ENCODE measurements around the gene FERMT1. TPM values are rescaled to one million over a fixed set of nuclear protein-coding genes. Genes with fewer than 3 reads are reported as not detected.

FERMT1 gene
- total RNA-seq, 4 donors from 2014 or later = 0.16 to 0.51 (median 0.22) TPM; not detected in 1

DNA sequence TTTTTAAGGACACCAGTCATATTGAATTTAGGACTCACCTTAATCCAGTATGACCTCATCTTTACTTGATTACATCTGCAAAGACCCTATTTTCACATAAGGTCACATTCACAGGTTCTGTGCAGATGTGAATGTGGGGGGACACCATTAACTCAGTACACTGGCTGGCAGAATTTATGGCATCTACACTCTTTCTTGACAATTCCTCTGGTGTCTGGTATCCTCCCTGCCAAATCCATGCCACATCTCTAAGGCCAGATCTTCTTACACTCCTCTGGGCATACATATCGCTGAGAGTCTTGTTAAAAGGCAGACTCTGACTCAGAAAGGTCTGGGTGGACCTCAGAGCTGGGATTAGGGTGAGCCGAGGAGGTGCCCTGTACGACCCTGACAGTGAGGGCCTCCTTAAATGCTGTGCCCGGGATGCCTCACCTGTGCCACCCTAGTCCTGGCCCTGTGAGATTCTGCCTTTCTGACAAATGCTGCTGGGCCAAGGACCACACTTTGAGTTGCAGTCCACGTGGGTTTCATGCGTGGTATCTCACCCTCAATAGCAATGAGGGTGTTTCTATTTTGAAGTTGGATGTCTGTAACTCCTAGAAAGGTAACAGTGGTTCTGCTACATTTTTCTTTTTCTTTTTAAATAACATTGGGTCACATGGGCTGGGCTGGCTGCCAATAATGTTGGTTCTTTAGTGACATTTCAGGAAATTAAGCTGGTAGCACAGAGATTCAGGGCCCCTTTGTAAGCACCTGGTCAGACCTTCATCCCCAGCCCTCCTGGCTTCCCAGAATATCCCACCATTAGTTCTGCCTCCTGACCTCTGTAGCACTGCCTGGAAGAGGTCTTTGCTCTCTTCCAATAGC lies 51.8 kb downstream of the FERMT1 start:
- TF ChIP-seq CTCF (IDR thresholded peaks at IDR 0.05; ENCODE audit: low read depth) = no peak

GRCh38 chr20:6069669-6070068 lies 53.2 kb downstream of the FERMT1 start:
- TF ChIP-seq CTCF (IDR thresholded peaks at IDR 0.05; ENCODE audit: low read depth) = no peak

DNA sequence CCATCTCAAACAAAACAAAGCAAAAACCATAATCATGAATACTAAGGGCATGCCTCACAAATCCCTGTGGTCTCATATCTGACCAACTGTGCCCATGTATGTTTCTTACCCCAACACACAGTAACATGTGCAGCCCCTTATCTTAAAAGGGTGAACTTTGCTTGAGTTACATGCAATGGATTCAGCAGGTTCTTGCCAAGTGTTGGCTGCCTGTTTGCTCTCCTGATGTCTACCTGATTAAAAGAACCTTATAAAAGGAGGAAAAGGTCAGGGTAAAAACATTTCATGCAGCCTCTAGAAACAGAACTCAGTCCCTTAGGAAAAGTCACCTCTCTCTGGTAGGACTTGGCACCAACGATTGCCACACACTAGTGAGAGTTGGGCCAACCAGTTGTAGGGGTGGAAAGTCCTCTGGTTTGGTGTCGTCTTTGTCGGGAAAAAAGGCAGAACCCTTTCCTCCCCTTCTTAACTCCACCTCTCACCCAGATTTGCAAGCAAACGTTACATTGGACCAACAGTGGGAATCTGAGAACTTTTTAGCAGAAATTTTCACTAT lies 55.0 kb downstream of the FERMT1 start:
- no peak for TF ChIP-seq CTCF (IDR thresholded peaks at IDR 0.05; ENCODE audit: low read depth)

- TF ChIP-seq CTCF (IDR thresholded peaks at IDR 0.05; ENCODE audit: low read depth) = no peak
Observed at GRCh38 chr20:6066582-6066981, 56.2 kb downstream of the FERMT1 start.

- TF ChIP-seq CTCF (IDR thresholded peaks at IDR 0.05; ENCODE audit: low read depth) = no peak
Observed at GRCh38 chr20:6061544-6061943, 61.3 kb downstream of the FERMT1 start.

DNA sequence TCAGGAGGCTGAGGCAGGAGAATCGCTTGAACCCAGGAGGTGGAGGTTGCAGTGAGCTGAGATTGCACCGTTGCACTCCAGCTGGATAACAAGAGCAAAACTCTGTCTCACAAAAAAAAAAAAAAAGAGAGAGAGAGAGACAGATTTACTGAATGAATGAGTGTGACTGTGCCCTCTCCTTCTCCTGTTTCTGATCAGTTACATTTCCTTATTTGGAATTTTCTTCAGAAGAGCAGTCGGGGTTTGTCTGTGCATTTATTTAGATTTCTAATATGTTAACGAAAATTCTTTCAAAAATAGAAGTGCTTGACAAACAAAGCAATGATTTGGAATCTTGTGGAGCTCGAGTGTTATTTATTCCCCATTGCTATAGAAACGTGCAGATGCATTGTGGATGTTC lies 62.6 kb downstream of the FERMT1 start:
- no peak for TF ChIP-seq CTCF (IDR thresholded peaks at IDR 0.05; ENCODE audit: low read depth)

DNA sequence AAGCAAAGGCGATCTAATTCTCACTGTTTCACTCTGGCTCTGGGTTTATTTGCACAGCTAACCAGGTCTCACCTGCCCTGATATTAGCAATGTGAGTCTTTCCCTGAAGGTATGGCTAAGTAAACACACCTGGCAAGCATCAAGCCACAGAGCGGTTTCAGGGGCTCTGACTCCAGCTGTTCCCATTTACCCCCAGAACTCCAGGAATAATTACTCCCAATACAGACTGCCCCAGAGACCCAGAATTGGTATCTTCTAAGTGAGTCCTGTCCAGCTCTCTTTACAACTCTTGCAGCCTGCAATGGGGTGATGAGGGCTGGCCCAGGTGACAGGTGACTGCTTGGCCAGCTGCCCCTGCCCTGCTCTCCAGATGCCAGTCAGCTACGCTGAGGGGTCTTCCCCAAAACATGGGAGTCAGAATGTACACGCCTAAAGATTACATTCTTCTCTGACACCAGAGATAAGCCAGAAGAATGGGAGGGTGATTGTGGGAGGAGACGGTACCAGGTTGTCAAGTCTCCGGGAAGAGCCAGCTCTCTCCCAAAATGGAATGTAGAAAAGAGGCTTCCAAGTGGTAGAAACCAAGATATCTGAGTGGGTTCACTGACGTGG lies 64.0 kb downstream of the FERMT1 start:
- no peak for TF ChIP-seq CTCF (IDR thresholded peaks at IDR 0.05; ENCODE audit: low read depth)

All from subcutaneous adipose tissue (tissue), 4 donors.